ENCODE results near the gene DNAH9.

- TF ChIP-seq EP300 (IDR thresholded peaks at IDR 0.05) = no peak
- no peak for TF ChIP-seq JUNB (IDR thresholded peaks at IDR 0.05)
- TF ChIP-seq, protein P1, sequence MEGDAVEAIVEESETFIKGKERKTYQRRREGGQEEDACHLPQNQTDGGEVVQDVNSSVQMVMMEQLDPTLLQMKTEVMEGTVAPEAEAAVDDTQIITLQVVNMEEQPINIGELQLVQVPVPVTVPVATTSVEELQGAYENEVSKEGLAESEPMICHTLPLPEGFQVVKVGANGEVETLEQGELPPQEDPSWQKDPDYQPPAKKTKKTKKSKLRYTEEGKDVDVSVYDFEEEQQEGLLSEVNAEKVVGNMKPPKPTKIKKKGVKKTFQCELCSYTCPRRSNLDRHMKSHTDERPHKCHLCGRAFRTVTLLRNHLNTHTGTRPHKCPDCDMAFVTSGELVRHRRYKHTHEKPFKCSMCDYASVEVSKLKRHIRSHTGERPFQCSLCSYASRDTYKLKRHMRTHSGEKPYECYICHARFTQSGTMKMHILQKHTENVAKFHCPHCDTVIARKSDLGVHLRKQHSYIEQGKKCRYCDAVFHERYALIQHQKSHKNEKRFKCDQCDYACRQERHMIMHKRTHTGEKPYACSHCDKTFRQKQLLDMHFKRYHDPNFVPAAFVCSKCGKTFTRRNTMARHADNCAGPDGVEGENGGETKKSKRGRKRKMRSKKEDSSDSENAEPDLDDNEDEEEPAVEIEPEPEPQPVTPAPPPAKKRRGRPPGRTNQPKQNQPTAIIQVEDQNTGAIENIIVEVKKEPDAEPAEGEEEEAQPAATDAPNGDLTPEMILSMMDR (IDR thresholded peaks at IDR 0.05) = no peak
- no peak for TF ChIP-seq KDM1A (IDR thresholded peaks at IDR 0.05; ENCODE audit: low read depth)
- no peak for TF ChIP-seq RAD21 (conservative IDR thresholded peaks at IDR 0.05 in 1 of 2, IDR thresholded peaks at IDR 0.05 in 1 of 2)
- TF ChIP-seq ESRRA (IDR thresholded peaks at IDR 0.05; ENCODE audit: borderline replicate concordance, low read length) = no peak
- TF ChIP-seq CHD2 (IDR thresholded peaks at IDR 0.05; ENCODE audit: low read length, partially characterized antibody) = no peak
- no peak for TF ChIP-seq USF2 (IDR thresholded peaks at IDR 0.05)
- TF ChIP-seq POLR2AphosphoS2 (conservative IDR thresholded peaks at IDR 0.05; ENCODE audit: low read length) = no peak
- TF ChIP-seq, protein P2, sequence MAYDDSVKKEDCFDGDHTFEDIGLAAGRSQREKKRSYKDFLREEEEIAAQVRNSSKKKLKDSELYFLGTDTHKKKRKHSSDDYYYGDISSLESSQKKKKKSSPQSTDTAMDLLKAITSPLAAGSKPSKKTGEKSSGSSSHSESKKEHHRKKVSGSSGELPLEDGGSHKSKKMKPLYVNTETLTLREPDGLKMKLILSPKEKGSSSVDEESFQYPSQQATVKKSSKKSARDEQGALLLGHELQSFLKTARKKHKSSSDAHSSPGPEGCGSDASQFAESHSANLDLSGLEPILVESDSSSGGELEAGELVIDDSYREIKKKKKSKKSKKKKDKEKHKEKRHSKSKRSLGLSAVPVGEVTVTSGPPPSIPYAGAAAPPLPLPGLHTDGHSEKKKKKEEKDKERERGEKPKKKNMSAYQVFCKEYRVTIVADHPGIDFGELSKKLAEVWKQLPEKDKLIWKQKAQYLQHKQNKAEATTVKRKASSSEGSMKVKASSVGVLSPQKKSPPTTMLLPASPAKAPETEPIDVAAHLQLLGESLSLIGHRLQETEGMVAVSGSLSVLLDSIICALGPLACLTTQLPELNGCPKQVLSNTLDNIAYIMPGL (CRISPR knock-in tag; IDR thresholded peaks at IDR 0.05; ENCODE audit: borderline replicate concordance) = no peak
- TF ChIP-seq POLR2A (IDR thresholded peaks at IDR 0.05; ENCODE audit: low read length) = no peak
- TF ChIP-seq, protein P3, sequence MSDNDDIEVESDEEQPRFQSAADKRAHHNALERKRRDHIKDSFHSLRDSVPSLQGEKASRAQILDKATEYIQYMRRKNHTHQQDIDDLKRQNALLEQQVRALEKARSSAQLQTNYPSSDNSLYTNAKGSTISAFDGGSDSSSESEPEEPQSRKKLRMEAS (IDR thresholded peaks at IDR 0.05) = no peak
These were observed 24.2 kb downstream of the DNAH9 start for GRCh38 chr17:11622492-11622891.
